Measurements from ENCODE around the gene NDUFAF3.
A peak's percentile ranks its signal among the peaks of the same experiment; 100 is the strongest.

The NDUFAF3 gene

DNA sequence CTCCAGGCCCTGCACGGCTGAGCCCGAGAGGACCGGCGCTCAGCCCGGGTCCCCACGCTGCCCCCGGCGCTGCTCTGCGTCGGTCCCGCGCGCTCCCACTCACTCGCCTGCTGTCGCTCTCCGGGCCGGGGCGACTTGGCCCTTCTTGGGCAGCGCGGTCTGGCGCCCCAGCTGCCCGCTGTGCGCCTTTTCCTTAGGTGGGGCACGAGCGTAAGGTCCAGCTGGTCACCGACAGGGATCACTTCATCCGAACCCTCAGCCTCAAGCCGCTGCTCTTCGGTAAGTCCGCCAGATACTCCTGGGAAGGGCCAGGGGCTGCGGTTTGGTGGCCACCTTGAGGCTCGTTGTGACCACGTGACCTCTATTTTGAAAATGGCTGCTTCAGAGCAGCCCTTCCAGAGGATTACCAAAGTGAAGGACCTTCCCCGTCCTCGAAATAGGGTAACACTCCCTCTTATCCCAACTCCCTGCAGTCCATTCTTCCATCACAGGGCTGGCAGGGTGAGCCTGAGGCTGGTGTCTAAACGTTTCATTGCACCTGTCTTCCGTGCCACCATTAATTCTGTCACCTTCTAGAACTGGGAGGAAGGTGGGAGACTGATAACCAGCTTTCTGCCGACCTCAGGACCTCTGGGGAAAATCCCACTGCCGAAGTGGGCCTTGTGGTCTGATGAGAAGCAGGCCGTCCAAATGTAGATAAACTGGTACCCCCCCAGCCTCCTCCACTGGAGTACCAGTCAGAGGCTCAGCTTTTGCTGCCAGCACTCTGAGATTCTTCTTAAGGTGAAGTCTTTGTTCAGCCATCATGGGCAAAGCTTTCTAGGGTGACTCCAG, 31.1 kb upstream of the NDUFAF3 start:
- Histone ChIP-seq H3K27ac (ENCODE audit: extremely low read depth, low read depth, low read length) (peak overlapping the region; percentile 82), H3K4me1 (ENCODE audit: control insufficient read depth, insufficient read depth, low read length) (no peaks in the 10 kb centered on the region), H3K9me3 (ENCODE audit: control insufficient read depth, insufficient read depth, low read depth, low read length) (no peaks in the 10 kb centered on the region), H3K4me3 (ENCODE audit: low read depth, low read length) (peak overlapping the region; percentile 83), H3K36me3 (ENCODE audit: control insufficient read depth in 2 of 2, insufficient read depth in 1 of 2, low read length in 2 of 2) (peaks cover 0 to 24% of the 10 kb centered on the region in 2 experiments; a peak in 2 of 3 replicates)
- CTCF ChIA-PET, result interaction anchor here (0.6 to 1.1 kb wide), 2 partner anchors 23 to 329 kb away, joined by 3 read pairs; no protein-coding TSS in a partner anchor
- POLR2A ChIA-PET, result interaction anchor here (0.7 to 4.6 kb wide), 6 partner anchors 11 to 103 kb away, joined by 3 to 61 read pairs (median 6); partner anchors contain the start of genes ARIH2, NDUFAF3, QRICH1 and WDR6
- TF ChIP-seq YY1 (tag by site-specific recombination; IDR thresholded peaks at IDR 0.05), result peak; percentile 60; the same call in 1 of the 2 replicates
- peak; percentile 71 for TF ChIP-seq ZNF600 (tag by site-specific recombination; IDR thresholded peaks at IDR 0.05)
- TF ChIP-seq ZXDB (tag by site-specific recombination; IDR thresholded peaks at IDR 0.05), result peak; percentile 58; the same call in 1 of the 2 replicates
- no peak for TF ChIP-seq ZNF624 (tag by site-specific recombination; IDR thresholded peaks at IDR 0.05)
- no peak for TF ChIP-seq KLF7 (tag by site-specific recombination; IDR thresholded peaks at IDR 0.05; ENCODE audit: borderline replicate concordance)
- TF ChIP-seq REPIN1 (tag by site-specific recombination; IDR thresholded peaks at IDR 0.05; ENCODE audit: low read depth), result no peak
- no peak; the same call in 1 of the 2 replicates for TF ChIP-seq YY2 (tag by site-specific recombination; IDR thresholded peaks at IDR 0.05)
- no peak for TF ChIP-seq KLF9 (tag by site-specific recombination; IDR thresholded peaks at IDR 0.05; ENCODE audit: low read depth)
- no peak for TF ChIP-seq ZNF274 (IDR thresholded peaks at IDR 0.05; ENCODE audit: low read length)
- no peak for TF ChIP-seq ZNF274 (tag by site-specific recombination; IDR thresholded peaks at IDR 0.05; ENCODE audit: borderline replicate concordance)
- no peak for TF ChIP-seq ZNF223 (tag by site-specific recombination; IDR thresholded peaks at IDR 0.05)
- TF ChIP-seq, protein P1, sequence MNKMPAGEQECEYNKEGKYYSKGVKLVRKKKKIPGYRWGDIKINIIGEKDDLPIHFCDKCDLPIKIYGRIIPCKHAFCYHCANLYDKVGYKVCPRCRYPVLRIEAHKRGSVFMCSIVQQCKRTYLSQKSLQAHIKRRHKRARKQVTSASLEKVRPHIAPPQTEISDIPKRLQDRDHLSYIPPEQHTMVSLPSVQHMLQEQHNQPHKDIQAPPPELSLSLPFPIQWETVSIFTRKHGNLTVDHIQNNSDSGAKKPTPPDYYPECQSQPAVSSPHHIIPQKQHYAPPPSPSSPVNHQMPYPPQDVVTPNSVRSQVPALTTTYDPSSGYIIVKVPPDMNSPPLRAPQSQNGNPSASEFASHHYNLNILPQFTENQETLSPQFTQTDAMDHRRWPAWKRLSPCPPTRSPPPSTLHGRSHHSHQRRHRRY (tag by site-specific recombination; IDR thresholded peaks at IDR 0.05), result no peak
- TF ChIP-seq ZNF248 (tag by site-specific recombination; IDR thresholded peaks at IDR 0.05), result no peak
- TF ChIP-seq, protein P2, sequence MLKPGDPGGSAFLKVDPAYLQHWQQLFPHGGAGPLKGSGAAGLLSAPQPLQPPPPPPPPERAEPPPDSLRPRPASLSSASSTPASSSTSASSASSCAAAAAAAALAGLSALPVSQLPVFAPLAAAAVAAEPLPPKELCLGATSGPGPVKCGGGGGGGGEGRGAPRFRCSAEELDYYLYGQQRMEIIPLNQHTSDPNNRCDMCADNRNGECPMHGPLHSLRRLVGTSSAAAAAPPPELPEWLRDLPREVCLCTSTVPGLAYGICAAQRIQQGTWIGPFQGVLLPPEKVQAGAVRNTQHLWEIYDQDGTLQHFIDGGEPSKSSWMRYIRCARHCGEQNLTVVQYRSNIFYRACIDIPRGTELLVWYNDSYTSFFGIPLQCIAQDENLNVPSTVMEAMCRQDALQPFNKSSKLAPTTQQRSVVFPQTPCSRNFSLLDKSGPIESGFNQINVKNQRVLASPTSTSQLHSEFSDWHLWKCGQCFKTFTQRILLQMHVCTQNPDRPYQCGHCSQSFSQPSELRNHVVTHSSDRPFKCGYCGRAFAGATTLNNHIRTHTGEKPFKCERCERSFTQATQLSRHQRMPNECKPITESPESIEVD (tag by site-specific recombination; IDR thresholded peaks at IDR 0.05), result no peak
- TF ChIP-seq, protein P3, sequence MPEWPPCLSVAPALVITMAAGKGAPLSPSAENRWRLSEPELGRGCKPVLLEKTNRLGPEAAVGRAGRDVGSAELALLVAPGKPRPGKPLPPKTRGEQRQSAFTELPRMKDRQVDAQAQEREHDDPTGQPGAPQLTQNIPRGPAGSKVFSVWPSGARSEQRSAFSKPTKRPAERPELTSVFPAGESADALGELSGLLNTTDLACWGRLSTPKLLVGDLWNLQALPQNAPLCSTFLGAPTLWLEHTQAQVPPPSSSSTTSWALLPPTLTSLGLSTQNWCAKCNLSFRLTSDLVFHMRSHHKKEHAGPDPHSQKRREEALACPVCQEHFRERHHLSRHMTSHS (tag by site-specific recombination; IDR thresholded peaks at IDR 0.05), result no peak
- peak; percentile 16; the same call in 1 of the 2 replicates for TF ChIP-seq ZNF341 (tag by site-specific recombination; IDR thresholded peaks at IDR 0.05; ENCODE audit: low read depth)
- TF ChIP-seq ZNF585B (tag by site-specific recombination; IDR thresholded peaks at IDR 0.05), result 0 out of 2 replicates have a peak, but pooled peaks have one; percentile 8
- TF ChIP-seq ZNF48 (tag by site-specific recombination; IDR thresholded peaks at IDR 0.05), result no peak
- no peak for TF ChIP-seq SALL2 (tag by site-specific recombination; IDR thresholded peaks at IDR 0.05; ENCODE audit: borderline replicate concordance)
- TF ChIP-seq ZNF354C (tag by site-specific recombination; IDR thresholded peaks at IDR 0.05; ENCODE audit: borderline replicate concordance, low read depth), result no peak
- TF ChIP-seq ZNF561 (tag by site-specific recombination; IDR thresholded peaks at IDR 0.05; ENCODE audit: borderline replicate concordance), result no peak
- no peak for TF ChIP-seq ZNF768 (tag by site-specific recombination; IDR thresholded peaks at IDR 0.05)
- peak; percentile 70; the same call in 1 of the 2 replicates for TF ChIP-seq ZNF394 (tag by site-specific recombination; IDR thresholded peaks at IDR 0.05; ENCODE audit: borderline replicate concordance)
- no peak for TF ChIP-seq ZBTB21 (tag by site-specific recombination; IDR thresholded peaks at IDR 0.05)
- TF ChIP-seq, protein P4, sequence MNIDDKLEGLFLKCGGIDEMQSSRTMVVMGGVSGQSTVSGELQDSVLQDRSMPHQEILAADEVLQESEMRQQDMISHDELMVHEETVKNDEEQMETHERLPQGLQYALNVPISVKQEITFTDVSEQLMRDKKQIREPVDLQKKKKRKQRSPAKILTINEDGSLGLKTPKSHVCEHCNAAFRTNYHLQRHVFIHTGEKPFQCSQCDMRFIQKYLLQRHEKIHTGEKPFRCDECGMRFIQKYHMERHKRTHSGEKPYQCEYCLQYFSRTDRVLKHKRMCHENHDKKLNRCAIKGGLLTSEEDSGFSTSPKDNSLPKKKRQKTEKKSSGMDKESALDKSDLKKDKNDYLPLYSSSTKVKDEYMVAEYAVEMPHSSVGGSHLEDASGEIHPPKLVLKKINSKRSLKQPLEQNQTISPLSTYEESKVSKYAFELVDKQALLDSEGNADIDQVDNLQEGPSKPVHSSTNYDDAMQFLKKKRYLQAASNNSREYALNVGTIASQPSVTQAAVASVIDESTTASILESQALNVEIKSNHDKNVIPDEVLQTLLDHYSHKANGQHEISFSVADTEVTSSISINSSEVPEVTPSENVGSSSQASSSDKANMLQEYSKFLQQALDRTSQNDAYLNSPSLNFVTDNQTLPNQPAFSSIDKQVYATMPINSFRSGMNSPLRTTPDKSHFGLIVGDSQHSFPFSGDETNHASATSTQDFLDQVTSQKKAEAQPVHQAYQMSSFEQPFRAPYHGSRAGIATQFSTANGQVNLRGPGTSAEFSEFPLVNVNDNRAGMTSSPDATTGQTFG (tag by site-specific recombination; IDR thresholded peaks at IDR 0.05; ENCODE audit: borderline replicate concordance), result no peak
- no peak for TF ChIP-seq ZNF121 (tag by site-specific recombination; IDR thresholded peaks at IDR 0.05)
- peak; percentile 22; the same call in 1 of the 2 replicates for TF ChIP-seq ZFHX2 (tag by site-specific recombination; conservative IDR thresholded peaks at IDR 0.05)
- peak; percentile 64 for TF ChIP-seq ZBTB8A (tag by site-specific recombination; IDR thresholded peaks at IDR 0.05)
- TF ChIP-seq, protein P5, sequence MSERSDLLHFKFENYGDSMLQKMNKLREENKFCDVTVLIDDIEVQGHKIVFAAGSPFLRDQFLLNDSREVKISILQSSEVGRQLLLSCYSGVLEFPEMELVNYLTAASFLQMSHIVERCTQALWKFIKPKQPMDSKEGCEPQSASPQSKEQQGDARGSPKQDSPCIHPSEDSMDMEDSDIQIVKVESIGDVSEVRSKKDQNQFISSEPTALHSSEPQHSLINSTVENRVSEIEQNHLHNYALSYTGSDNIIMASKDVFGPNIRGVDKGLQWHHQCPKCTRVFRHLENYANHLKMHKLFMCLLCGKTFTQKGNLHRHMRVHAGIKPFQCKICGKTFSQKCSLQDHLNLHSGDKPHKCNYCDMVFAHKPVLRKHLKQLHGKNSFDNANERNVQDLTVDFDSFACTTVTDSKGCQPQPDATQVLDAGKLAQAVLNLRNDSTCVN (tag by site-specific recombination; optimal IDR thresholded peaks at IDR 0.05), result peak; percentile 78
- TF ChIP-seq FEZF1 (tag by site-specific recombination; IDR thresholded peaks at IDR 0.05), result no peak
- no peak for TF ChIP-seq KLF1 (tag by site-specific recombination; IDR thresholded peaks at IDR 0.05)
